Activated B cell treated with CpG ODN at 0.5 μM for 24 hours (primary cell): ENCODE results near the gene ARHGAP6. TPM values are rescaled to one million over a fixed set of nuclear protein-coding genes. Genes with fewer than 3 reads are reported as not detected.
"Not testable (repeated sequence)": the region's sequence is repeated elsewhere in the genome, so short reads cannot be mapped to it uniquely, and the experiment has no call there.

Source experiments
- ATAC-seq: fragments of 200-7000 bp; cut with Tn5 transposase; one replicate; pipeline ENCODE4 v1.10.0; 2021; ENCODE audit warnings: low read depth, mild to moderate bottlenecking, moderate library complexity
- CTCF ChIA-PET: fragments of 350-600 bp; sonication (Branson Sonifier 250); formaldehyde crosslinking; loops from one replicate; lab custom pipeline; 2021; ENCODE audit warnings: antibody characterized with exemption; lab: Charles Lee
- POLR2A ChIA-PET: fragments of 350-600 bp; sonication (Branson Sonifier 250); formaldehyde crosslinking; loops from one replicate; lab custom pipeline; 2021; ENCODE audit warnings: antibody characterized with exemption; lab: Charles Lee
- DNase-seq: peaks from one replicate; pipeline ENCODE4 v3.0.0; 2022
- H3K27ac Mint-ChIP-seq: one replicate; pipeline ENCODE4 v1.8.0; 2020; ENCODE audit warnings: mixed read lengths
- H3K27me3 Mint-ChIP-seq: one replicate; pipeline ENCODE4 v1.8.0; 2021; ENCODE audit warnings: mixed read lengths
- H3K36me3 Mint-ChIP-seq: one replicate; pipeline ENCODE4 v1.8.0; 2021; ENCODE audit warnings: low read depth, mixed read lengths
- H3K4me1 Mint-ChIP-seq: one replicate; pipeline ENCODE4 v1.8.0; 2021; ENCODE audit warnings: mixed read lengths
- H3K4me3 Mint-ChIP-seq: one replicate; pipeline ENCODE4 v1.8.0; 2020; ENCODE audit warnings: mild to moderate bottlenecking, mixed read lengths
- H3K9me3 Mint-ChIP-seq: one replicate; pipeline ENCODE4 v1.8.0; 2020; ENCODE audit warnings: mixed read lengths
- CTCF ChIP-seq: fragments of 200-600 bp; IDR thresholded peaks from one replicate; pipeline ENCODE4 v1.8.0; 2022; ENCODE audit warnings: antibody characterized with exemption, mild to moderate bottlenecking
- intact Hi-C: fragments of 100-400 bp; cut with micrococcal nuclease; formaldehyde crosslinking; loops from one replicate; pipeline ENCODE4 v1.15.1; 2024
- total RNA-seq: library from RNA; stranded (reverse); gene quantifications from 2 replicates; pipeline ENCODE4 v1.2.3, GENCODE V29; 2022

The ARHGAP6 gene
- total RNA-seq, 1 donor from 2014 or later = 0.42 TPM

DNA sequence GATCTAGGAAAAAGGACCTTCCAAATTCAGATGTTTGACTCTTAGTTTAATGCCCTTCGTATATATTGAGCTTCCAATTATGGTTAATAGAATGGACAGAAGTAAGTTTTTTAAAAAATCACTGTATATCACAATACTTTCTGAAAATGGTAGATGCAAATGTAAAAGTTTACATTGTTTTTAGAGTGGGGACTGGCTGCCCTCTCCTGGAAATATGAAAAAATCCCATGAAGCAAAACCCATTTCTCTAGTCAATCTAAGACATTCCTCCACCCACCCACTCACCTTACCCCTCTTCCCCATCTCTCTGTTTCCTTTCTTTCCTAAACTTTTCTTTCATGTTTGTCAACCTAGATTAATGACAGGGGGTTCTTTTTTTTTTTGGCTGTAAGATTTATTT, 134.5 kb downstream of the ARHGAP6 start:
- H3K9me3 Mint-ChIP-seq = no peaks in the 10 kb centered on the region
- no peaks in the 10 kb centered on the region for H3K27me3 Mint-ChIP-seq
- no peak for DNase-seq
- CTCF ChIA-PET = interaction anchor here (0.7 to 1.7 kb wide), 6 partner anchors 150 to 386 kb away, joined by 3 to 6 read pairs (median 3); no protein-coding TSS in a partner anchor
- intact Hi-C loops = no loop called here
- H3K36me3 Mint-ChIP-seq = no peaks in the 10 kb centered on the region
- POLR2A ChIA-PET = no interaction called here
- peaks cover 3% of the 10 kb centered on the region for H3K4me1 Mint-ChIP-seq
- no peak overlapping the region for H3K27ac Mint-ChIP-seq
- no peak overlapping the region for H3K4me3 Mint-ChIP-seq
- no peak for TF ChIP-seq CTCF
- ATAC-seq = no peak

- intact Hi-C loops = no loop called here
- TF ChIP-seq CTCF = no peak
These were observed 135.1 kb downstream of the ARHGAP6 start for GRCh38 chrX:11530621-11531020.

GRCh38 chrX:11528623-11529022, 137.1 kb downstream of the ARHGAP6 start:
- intact Hi-C loops = no loop called here

More at GRCh38 chrX:11530621-11531020, 135.1 kb downstream of the ARHGAP6 start:
- Mint-ChIP-seq H3K4me3 (no peak overlapping the region), H3K4me1 (peaks cover 3% of the 10 kb centered on the region), H3K36me3 (no peaks in the 10 kb centered on the region), H3K9me3 (no peaks in the 10 kb centered on the region), H3K27me3 (no peaks in the 10 kb centered on the region), H3K27ac (no peak overlapping the region)
- DNase-seq = no peak
- no peak for ATAC-seq
- ChIA-PET POLR2A (no interaction called here), CTCF (interaction anchor here (0.8 to 1.3 kb wide), 2 partner anchors 149 to 242 kb away, joined by 3 read pairs; no protein-coding TSS in a partner anchor)

GRCh38 chrX:11525685-11526084, 140.0 kb downstream of the ARHGAP6 start:
- Mint-ChIP-seq H3K36me3 (no peaks in the 10 kb centered on the region), H3K27me3 (no peaks in the 10 kb centered on the region), H3K9me3 (no peaks in the 10 kb centered on the region), H3K4me1 (peaks cover 3% of the 10 kb centered on the region), H3K27ac (no peak overlapping the region), H3K4me3 (no peak overlapping the region)
- ATAC-seq = no peak
- POLR2A ChIA-PET = no interaction called here
- DNase-seq = no peak
- TF ChIP-seq CTCF = no peak
- CTCF ChIA-PET = no interaction called here
- intact Hi-C loops = no loop called here

More at GRCh38 chrX:11528623-11529022, 137.1 kb downstream of the ARHGAP6 start:
- ChIA-PET CTCF (no interaction called here), POLR2A (no interaction called here)
- Mint-ChIP-seq H3K4me1 (peaks cover 3% of the 10 kb centered on the region), H3K27me3 (no peaks in the 10 kb centered on the region), H3K36me3 (no peaks in the 10 kb centered on the region), H3K4me3 (no peak overlapping the region), H3K9me3 (no peaks in the 10 kb centered on the region), H3K27ac (no peak overlapping the region)
- DNase-seq (no peak), ATAC-seq (no peak)
- TF ChIP-seq CTCF = no peak

GRCh38 chrX:11519234-11519633, 146.5 kb downstream of the ARHGAP6 start:
- H3K9me3 Mint-ChIP-seq, CTCF ChIA-PET, H3K36me3 Mint-ChIP-seq, H3K4me3 Mint-ChIP-seq, ATAC-seq, POLR2A ChIA-PET, intact Hi-C loops, H3K27me3 Mint-ChIP-seq, DNase-seq, H3K27ac Mint-ChIP-seq, H3K4me1 Mint-ChIP-seq: not testable (repeated sequence)

DNA sequence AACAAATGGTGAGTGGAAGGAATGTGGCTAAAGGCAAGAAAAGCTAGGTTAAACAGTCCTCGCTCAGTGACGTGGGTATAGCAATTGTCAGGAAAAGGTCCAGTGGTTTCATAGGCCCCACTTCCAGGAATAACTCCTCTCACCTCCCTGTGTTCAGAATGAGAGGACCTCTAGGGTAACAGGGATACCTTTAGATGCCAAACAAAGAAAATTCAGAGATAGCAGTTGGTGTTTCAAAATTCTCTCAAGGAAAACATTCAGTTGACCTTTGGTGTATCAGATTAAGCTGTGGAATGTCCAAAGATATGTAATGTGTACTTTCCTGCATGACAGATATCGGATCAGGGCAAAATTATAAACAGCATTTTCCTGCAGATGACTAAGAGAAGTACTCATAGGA, 155.9 kb downstream of the ARHGAP6 start:
- Mint-ChIP-seq H3K9me3 (peaks cover 4% of the 10 kb centered on the region), H3K27me3 (peaks cover 4% of the 10 kb centered on the region), H3K27ac (no peak overlapping the region), H3K4me3 (no peak overlapping the region), H3K4me1 (no peaks in the 10 kb centered on the region), H3K36me3 (no peaks in the 10 kb centered on the region)
- CTCF ChIA-PET = no interaction called here
- intact Hi-C loops = no loop called here
- no peak for ATAC-seq
- DNase-seq = no peak
- TF ChIP-seq CTCF = no peak
- POLR2A ChIA-PET = no interaction called here
